Mucosa of stomach (tissue), 1 donor: ENCODE data around the gene ITGAV.

ENCODE experiments used
- H3K27me3 ChIP-seq: one replicate; pipeline ENCODE4 v1.7.0; 2013; ENCODE audit warnings: mild to moderate bottlenecking, low read length; ENCODE audit not compliant: control insufficient read depth, insufficient read depth
- H3K36me3 ChIP-seq: one replicate; pipeline ENCODE4 v1.7.0; 2013; ENCODE audit warnings: low read length; ENCODE audit not compliant: control insufficient read depth, insufficient read depth
- H3K4me1 ChIP-seq: one replicate; pipeline ENCODE4 v1.7.0; 2013; ENCODE audit warnings: mild to moderate bottlenecking, low read length; ENCODE audit not compliant: control insufficient read depth, insufficient read depth
- H3K4me3 ChIP-seq: one replicate; pipeline ENCODE4 v1.7.0; 2013; ENCODE audit warnings: low read length
- H3K9ac ChIP-seq: one replicate; pipeline ENCODE4 v1.7.0; 2013; ENCODE audit warnings: mild to moderate bottlenecking, low read length, moderate library complexity
- H3K9me3 ChIP-seq: one replicate; pipeline ENCODE4 v1.7.0; 2013; ENCODE audit warnings: mild to moderate bottlenecking, low read length, moderate library complexity; ENCODE audit not compliant: control insufficient read depth
- donor health status: Pancreatic carcinoma.

ITGAV gene

GRCh38 chr2:186693446-186693832 lies 103.6 kb downstream of the ITGAV start:
- Histone ChIP-seq H3K9me3 (no peaks in the 10 kb centered on the region), H3K9ac (peak overlapping the region; percentile 62), H3K4me3 (peak overlapping the region; percentile 51), H3K27me3 (peaks cover 23% of the 10 kb centered on the region), H3K4me1 (no peaks in the 10 kb centered on the region), H3K36me3 (no peaks in the 10 kb centered on the region)

GRCh38 chr2:186695081-186695756 lies 105.4 kb downstream of the ITGAV start:
- Histone ChIP-seq H3K9ac (no peak overlapping the region), H3K9me3 (no peaks in the 10 kb centered on the region), H3K4me1 (no peaks in the 10 kb centered on the region), H3K27me3 (peaks cover 23% of the 10 kb centered on the region), H3K36me3 (no peaks in the 10 kb centered on the region), H3K4me3 (peak overlapping the region; percentile 12)

- no peaks in the 10 kb centered on the region for H3K9me3 ChIP-seq
- H3K9ac ChIP-seq: no peak overlapping the region
- H3K27me3 ChIP-seq: peaks cover 23% of the 10 kb centered on the region
Observed at GRCh38 chr2:186696290-186696689, 106.4 kb downstream of the ITGAV start.

GRCh38 chr2:186696804-186697203 lies 106.9 kb downstream of the ITGAV start:
- Histone ChIP-seq H3K27me3 (peaks cover 23% of the 10 kb centered on the region), H3K4me1 (no peaks in the 10 kb centered on the region), H3K36me3 (no peaks in the 10 kb centered on the region), H3K9ac (no peak overlapping the region), H3K4me3 (no peak overlapping the region), H3K9me3 (no peaks in the 10 kb centered on the region)

More at GRCh38 chr2:186696290-186696689, 106.4 kb downstream of the ITGAV start:
- no peaks in the 10 kb centered on the region for H3K36me3 ChIP-seq
- H3K4me3 ChIP-seq: no peak overlapping the region
- H3K4me1 ChIP-seq: no peaks in the 10 kb centered on the region

GRCh38 chr2:186697536-186697935 lies 107.7 kb downstream of the ITGAV start:
- H3K4me1 ChIP-seq: no peaks in the 10 kb centered on the region
- no peak overlapping the region for H3K4me3 ChIP-seq
- peaks cover 23% of the 10 kb centered on the region for H3K27me3 ChIP-seq
- H3K9ac ChIP-seq: no peak overlapping the region
- no peaks in the 10 kb centered on the region for H3K9me3 ChIP-seq
- no peaks in the 10 kb centered on the region for H3K36me3 ChIP-seq

- Histone ChIP-seq H3K36me3 (no peaks in the 10 kb centered on the region), H3K4me3 (no peak overlapping the region), H3K9me3 (no peaks in the 10 kb centered on the region), H3K9ac (no peak overlapping the region), H3K4me1 (no peaks in the 10 kb centered on the region), H3K27me3 (peaks cover 9% of the 10 kb centered on the region)
Observed at GRCh38 chr2:186699742-186700141, 109.9 kb downstream of the ITGAV start.

- Histone ChIP-seq H3K9me3 (no peaks in the 10 kb centered on the region), H3K36me3 (no peaks in the 10 kb centered on the region), H3K9ac (no peak overlapping the region), H3K27me3 (no peaks in the 10 kb centered on the region), H3K4me3 (no peak overlapping the region), H3K4me1 (no peaks in the 10 kb centered on the region)
Observed at GRCh38 chr2:186702006-186702405, 112.2 kb downstream of the ITGAV start.

- no peak overlapping the region for H3K4me3 ChIP-seq
- H3K27me3 ChIP-seq: no peaks in the 10 kb centered on the region
- H3K9ac ChIP-seq: no peak overlapping the region
- no peaks in the 10 kb centered on the region for H3K9me3 ChIP-seq
- H3K36me3 ChIP-seq: no peaks in the 10 kb centered on the region
- H3K4me1 ChIP-seq: no peaks in the 10 kb centered on the region
Observed at GRCh38 chr2:186702501-186702900, 112.6 kb downstream of the ITGAV start.

GRCh38 chr2:186704897-186705296 lies 115.0 kb downstream of the ITGAV start:
- no peaks in the 10 kb centered on the region for H3K27me3 ChIP-seq
- H3K4me3 ChIP-seq: no peak overlapping the region
- H3K36me3 ChIP-seq: no peaks in the 10 kb centered on the region
- no peak overlapping the region for H3K9ac ChIP-seq
- no peaks in the 10 kb centered on the region for H3K4me1 ChIP-seq
- H3K9me3 ChIP-seq: no peaks in the 10 kb centered on the region

- no peak overlapping the region for H3K9ac ChIP-seq
- no peaks in the 10 kb centered on the region for H3K4me1 ChIP-seq
Observed at GRCh38 chr2:186709529-186710450, 119.9 kb downstream of the ITGAV start.

GRCh38 chr2:186713691-186714090 lies 123.8 kb downstream of the ITGAV start:
- H3K9ac ChIP-seq: no peak overlapping the region
- no peaks in the 10 kb centered on the region for H3K27me3 ChIP-seq
- no peak overlapping the region for H3K4me3 ChIP-seq

More at GRCh38 chr2:186709529-186710450, 119.9 kb downstream of the ITGAV start:
- H3K4me3 ChIP-seq: no peak overlapping the region
- H3K9me3 ChIP-seq: no peaks in the 10 kb centered on the region
- no peaks in the 10 kb centered on the region for H3K36me3 ChIP-seq
- no peaks in the 10 kb centered on the region for H3K27me3 ChIP-seq

GRCh38 chr2:186714611-186715010 lies 124.8 kb downstream of the ITGAV start:
- Histone ChIP-seq H3K4me3 (no peak overlapping the region), H3K9ac (no peak overlapping the region), H3K9me3 (no peaks in the 10 kb centered on the region), H3K27me3 (no peaks in the 10 kb centered on the region), H3K36me3 (no peaks in the 10 kb centered on the region), H3K4me1 (no peaks in the 10 kb centered on the region)

More at GRCh38 chr2:186713691-186714090, 123.8 kb downstream of the ITGAV start:
- Histone ChIP-seq H3K36me3 (no peaks in the 10 kb centered on the region), H3K4me1 (no peaks in the 10 kb centered on the region), H3K9me3 (no peaks in the 10 kb centered on the region)
